Activated naive CD8-positive, alpha-beta T cell treated with anti-CD3 and anti-CD28 coated beads, Interleukin-2, amount 10 ng/mL, durations not matched to agents 7 days and 5 days (primary cell): Measurements from ENCODE around the gene ARHGAP22. TPM values are rescaled to one million over a fixed set of nuclear protein-coding genes. Genes with fewer than 3 reads are reported as not detected.

Source experiments
- ATAC-seq: fragments of 150-1000 bp; cut with Tn5 transposase; one replicate; pipeline ENCODE4 v1.10.0; 2021; ENCODE audit warnings: low read depth, moderate library complexity
- POLR2A ChIA-PET: fragments of 350-600 bp; sonication (Branson Sonifier 250); formaldehyde crosslinking; loops from one replicate; lab custom pipeline; 2021; ENCODE audit warnings: antibody characterized with exemption; lab: Charles Lee
- DNase-seq: peaks from one replicate; pipeline ENCODE4 v3.0.0; 2021
- H3K27ac Mint-ChIP-seq: one replicate; pipeline ENCODE4 v1.8.0; 2022; ENCODE audit warnings: mild to moderate bottlenecking, mixed read lengths
- H3K27me3 Mint-ChIP-seq: one replicate; pipeline ENCODE4 v1.8.0; 2022; ENCODE audit warnings: mild to moderate bottlenecking, moderate library complexity, mixed read lengths
- H3K36me3 Mint-ChIP-seq: one replicate; pipeline ENCODE4 v1.8.0; 2021; ENCODE audit warnings: mild to moderate bottlenecking, mixed read lengths
- H3K4me1 Mint-ChIP-seq: one replicate; pipeline ENCODE4 v1.8.0; 2021; ENCODE audit warnings: mixed read lengths
- H3K4me3 Mint-ChIP-seq: one replicate; pipeline ENCODE4 v1.8.0; 2022; ENCODE audit warnings: mild to moderate bottlenecking, moderate library complexity, mixed read lengths
- H3K9me3 Mint-ChIP-seq: one replicate; pipeline ENCODE4 v1.8.0; 2021; ENCODE audit warnings: mixed read lengths
- total RNA-seq, 2 experiments: library from RNA; stranded (reverse); gene quantifications; one replicate each; pipeline ENCODE4 v1.2.3, GENCODE V29; 2021

The ARHGAP22 gene
- total RNA-seq, 2 experiments from 2014 or later = 0.26 to 0.30 TPM

GRCh38 chr10:48470115-48470892, 134.6 kb downstream of the ARHGAP22 start:
- Mint-ChIP-seq H3K27ac (no peak overlapping the region), H3K4me3 (no peak overlapping the region), H3K36me3 (no peaks in the 10 kb centered on the region), H3K9me3 (no peaks in the 10 kb centered on the region), H3K4me1 (peaks cover 24% of the 10 kb centered on the region), H3K27me3 (peaks cover 21% of the 10 kb centered on the region)
- POLR2A ChIA-PET = no interaction called here
- ATAC-seq (peak; percentile 28), DNase-seq (peak; percentile 30)

DNA sequence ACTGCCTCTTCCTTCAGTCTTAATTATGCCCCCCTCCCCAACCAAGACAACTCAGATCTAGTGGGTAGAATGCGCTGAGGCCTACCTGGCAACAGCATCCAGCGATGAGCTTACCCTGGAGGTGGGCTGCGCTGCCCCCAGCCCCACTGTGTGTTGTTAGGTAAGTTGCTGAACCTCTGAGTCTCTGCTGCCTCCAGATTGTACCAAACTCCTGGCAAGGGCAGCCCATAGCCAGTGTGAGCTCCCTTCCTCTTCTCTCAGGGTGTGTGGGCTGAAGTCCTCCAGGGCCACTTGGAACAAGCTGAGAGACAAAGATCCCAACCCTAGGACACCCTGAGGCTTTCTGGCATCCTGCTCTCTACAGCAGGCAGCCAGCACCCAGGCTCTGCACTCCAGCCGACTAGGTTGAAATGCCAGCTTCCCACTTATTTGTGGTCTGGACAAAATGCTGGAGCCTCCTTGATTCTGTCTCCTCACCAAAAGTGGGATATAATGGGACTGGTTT, 135.3 kb downstream of the ARHGAP22 start:
- Mint-ChIP-seq H3K4me1 (peaks cover 24% of the 10 kb centered on the region), H3K9me3 (no peaks in the 10 kb centered on the region), H3K36me3 (no peaks in the 10 kb centered on the region), H3K27ac (no peak overlapping the region), H3K27me3 (peaks cover 14% of the 10 kb centered on the region), H3K4me3 (no peak overlapping the region)
- ATAC-seq (no peak), DNase-seq (peak; percentile 21)
- POLR2A ChIA-PET = no interaction called here

DNA sequence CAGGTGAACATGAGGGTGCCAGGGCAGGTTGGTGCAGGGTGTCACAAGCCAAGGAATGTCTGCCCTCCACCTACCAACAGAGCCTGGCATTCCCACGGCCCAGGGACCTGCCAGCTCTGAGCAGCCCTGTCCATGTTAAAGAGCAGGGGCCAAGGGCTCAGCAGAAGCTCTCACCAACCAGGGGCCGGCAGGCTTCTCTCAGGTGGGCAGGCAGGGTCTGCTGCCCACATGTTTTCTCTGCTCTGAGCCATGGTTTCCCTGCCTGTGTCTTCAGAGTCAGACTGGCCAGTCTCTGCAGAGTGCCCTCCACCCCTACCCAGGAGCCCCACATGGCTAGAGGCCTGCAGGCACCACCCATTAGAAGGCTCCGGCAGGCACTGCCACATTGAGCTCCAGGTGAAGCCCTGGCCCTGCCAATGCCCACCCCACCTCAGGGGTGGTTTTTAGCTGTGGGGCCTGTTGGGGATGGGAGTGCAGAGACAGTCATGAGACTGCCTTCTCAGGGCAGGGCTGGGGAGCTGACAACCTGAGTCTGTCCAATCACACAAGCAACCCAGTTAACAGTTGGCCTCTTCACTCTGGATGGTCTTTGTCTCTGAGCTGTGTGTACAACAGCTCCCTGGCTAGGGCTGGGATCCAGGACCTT, 135.9 kb downstream of the ARHGAP22 start:
- no peaks in the 10 kb centered on the region for H3K9me3 Mint-ChIP-seq
- peaks cover 24% of the 10 kb centered on the region for H3K4me1 Mint-ChIP-seq
- DNase-seq = peak; percentile 25
- H3K27ac Mint-ChIP-seq = no peak overlapping the region
- no peaks in the 10 kb centered on the region for H3K36me3 Mint-ChIP-seq
- no peak overlapping the region for H3K4me3 Mint-ChIP-seq
- POLR2A ChIA-PET = no interaction called here
- ATAC-seq = no peak
- H3K27me3 Mint-ChIP-seq = peaks cover 9% of the 10 kb centered on the region

DNA sequence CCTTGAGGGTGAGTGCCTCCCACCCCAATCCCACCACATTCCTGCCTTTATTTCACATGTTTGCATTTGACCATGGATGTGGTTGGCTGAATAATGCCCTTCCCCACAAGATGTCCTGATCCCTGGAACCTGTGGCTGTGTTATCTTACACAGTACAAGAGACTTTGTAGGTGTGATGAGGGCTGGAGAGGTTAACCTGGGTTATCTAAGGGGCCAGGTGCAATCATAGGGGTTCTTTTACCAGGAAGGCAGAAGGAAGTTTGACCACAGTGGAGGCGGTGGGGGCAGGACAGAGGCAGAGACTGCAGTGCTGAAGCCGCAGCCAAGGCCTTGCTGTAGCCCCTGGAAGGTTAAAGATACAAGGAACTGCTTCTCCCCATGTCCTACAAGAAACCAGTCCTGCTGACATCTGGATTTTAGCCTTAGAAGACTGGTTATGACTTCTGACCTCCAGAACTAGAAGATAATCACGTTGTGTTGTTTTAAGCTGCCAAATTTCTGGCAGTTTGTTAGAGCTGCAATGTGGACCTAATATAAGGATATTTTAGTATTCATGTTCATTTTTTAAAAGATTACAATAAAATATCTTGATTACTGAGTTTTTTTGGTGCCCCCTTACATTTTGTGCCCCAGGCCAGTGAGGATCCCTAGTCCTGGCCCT, 136.6 kb downstream of the ARHGAP22 start:
- Mint-ChIP-seq H3K36me3 (no peaks in the 10 kb centered on the region), H3K27ac (peak overlapping the region; percentile 36), H3K4me3 (peak overlapping the region; percentile 39), H3K27me3 (peaks cover 4% of the 10 kb centered on the region), H3K9me3 (no peaks in the 10 kb centered on the region), H3K4me1 (peaks cover 24% of the 10 kb centered on the region)
- POLR2A ChIA-PET = no interaction called here
- ATAC-seq (peak; percentile 55), DNase-seq (peak; percentile 31)

DNA sequence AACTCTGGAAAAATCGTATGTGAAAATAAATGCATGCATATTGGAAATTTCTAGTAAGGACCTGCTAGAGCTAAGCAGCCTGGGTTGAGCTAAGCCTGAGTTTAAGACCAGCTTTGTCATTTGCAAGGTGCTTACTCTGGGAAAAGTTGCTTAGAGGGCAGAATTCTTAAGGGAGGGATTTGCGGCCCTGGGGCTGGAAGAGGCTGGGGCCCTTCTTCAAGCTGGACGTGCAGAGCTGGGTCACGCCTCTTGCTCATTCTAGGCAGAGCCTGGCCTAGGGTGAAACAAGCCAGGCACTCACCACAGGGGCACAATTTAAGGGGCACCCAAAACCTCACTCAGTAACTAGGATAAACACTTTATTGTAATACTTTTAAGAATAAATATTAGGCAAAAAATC, 137.2 kb downstream of the ARHGAP22 start:
- H3K4me1 Mint-ChIP-seq = peaks cover 24% of the 10 kb centered on the region
- ATAC-seq (no peak), DNase-seq (peak; percentile 10)
- H3K9me3 Mint-ChIP-seq = no peaks in the 10 kb centered on the region
- POLR2A ChIA-PET = no interaction called here
- H3K4me3 Mint-ChIP-seq = no peak overlapping the region
- peaks cover 2% of the 10 kb centered on the region for H3K27me3 Mint-ChIP-seq
- no peak overlapping the region for H3K27ac Mint-ChIP-seq
- no peaks in the 10 kb centered on the region for H3K36me3 Mint-ChIP-seq

DNA sequence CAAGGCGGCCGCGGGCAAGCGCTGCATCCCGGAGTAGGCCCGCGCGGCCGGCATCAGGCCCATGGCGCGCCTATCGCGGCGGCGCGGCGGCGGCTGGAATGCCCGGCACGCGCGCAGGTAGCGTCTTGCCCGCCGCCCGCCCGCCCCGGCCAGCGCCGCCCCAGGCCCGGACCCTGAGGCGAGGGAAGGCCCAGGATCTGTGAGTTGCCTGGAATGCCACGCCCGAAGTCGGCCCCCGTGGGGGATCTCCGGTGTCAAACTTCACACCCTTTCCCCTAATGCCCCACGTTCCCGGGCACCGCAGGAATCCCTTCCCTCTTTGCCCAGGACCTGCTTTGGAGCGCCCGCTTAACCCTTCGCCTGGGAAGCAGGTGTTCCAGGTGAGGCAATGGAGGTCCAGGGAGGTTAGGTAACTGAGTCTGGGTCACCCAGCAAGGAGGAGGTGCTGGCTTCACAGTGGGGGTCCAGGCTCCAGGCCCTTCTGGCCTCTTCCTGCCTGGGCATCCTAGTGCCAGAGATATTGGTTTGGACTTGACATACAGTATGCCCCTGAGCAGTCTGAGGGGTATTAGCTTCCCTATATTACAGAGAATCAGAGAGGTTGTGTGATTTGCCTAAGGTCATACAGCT, 138.1 kb downstream of the ARHGAP22 start:
- Mint-ChIP-seq H3K27me3 (peaks cover 2% of the 10 kb centered on the region), H3K4me3 (no peak overlapping the region), H3K4me1 (peaks cover 22% of the 10 kb centered on the region), H3K27ac (no peak overlapping the region), H3K9me3 (no peaks in the 10 kb centered on the region), H3K36me3 (no peaks in the 10 kb centered on the region)
- no peak for ATAC-seq
- peak; percentile 17 for DNase-seq
- POLR2A ChIA-PET = no interaction called here

DNA sequence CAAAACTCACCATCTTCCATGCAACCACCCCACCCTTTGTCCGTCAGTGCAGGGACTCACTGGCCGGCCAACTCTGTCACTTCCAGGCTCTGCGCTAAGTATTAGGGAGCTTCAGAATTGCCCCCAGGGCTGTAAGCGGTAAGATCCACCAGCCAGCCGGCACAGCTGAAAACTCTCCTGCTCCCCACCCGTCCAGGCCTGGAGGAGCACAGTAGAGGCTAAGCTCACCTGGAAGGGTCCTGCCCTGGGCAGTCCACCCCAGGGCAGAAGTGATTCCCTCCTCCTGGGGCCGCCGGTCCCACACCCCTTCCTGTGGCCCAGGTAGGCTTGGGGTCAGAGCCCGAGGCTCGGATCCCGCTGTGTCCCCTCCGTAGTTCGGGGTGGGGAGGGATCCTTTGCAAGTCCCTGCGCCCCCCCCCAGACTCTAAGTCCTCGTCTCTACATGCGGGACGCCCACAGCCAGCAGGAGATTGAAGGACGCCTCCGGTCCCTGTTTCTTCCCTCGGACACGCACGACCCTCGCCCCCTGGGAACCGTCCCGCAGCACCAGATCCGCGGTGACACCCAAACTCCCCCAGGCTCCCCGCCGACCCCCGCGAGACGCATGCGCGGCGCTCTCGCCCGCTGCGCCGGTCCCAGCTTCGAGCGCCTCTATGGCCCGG, 138.9 kb downstream of the ARHGAP22 start:
- peak; percentile 20 for DNase-seq

DNA sequence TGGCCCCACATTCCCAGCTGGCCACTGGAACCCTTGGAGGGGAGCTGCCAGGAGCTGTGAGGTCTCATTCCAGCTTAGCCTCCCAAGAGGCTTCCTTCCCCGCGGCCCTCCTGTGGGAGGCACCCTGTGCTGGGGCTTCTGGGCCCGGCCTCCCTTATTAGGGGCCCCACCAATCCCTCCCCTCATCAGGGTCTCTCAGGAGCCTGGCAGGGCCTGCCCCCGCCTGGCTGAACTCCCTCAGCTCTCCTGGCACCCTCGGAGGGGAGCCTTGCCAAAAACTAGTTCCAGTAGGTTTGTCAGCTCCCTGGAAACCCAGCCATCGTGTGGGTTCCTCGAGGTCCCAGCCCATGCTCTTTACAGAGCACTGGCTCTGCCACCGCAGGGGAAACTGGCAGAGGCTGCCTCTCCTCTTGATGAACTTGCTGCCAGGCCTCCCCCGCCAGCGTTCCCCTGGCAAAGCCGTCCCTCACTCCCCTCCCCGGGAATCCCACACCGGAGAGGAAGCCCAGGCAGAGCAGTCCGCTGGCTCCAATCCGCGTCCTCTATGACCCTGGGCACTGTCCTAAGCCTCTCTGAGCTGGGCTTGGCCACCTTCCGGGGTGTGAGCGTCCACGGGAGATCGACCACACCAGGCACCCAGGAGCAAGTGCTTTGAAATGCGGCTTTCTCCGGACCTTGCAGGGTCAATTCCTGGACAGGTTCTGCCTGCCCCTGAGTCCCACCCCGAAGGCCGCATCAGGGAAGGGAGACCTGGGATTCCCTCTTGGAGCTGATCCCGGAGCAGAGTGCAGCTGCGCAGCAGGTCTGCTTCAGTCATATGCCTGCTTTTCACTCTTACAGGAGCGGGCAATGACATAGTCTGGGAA, 139.8 kb downstream of the ARHGAP22 start:
- Mint-ChIP-seq H3K36me3 (no peaks in the 10 kb centered on the region), H3K4me3 (no peak overlapping the region)
- peak; percentile 21 for DNase-seq

More for the DNA sequence above, 138.9 kb downstream of the ARHGAP22 start:
- H3K9me3 Mint-ChIP-seq = no peaks in the 10 kb centered on the region
- H3K27ac Mint-ChIP-seq = no peak overlapping the region
- POLR2A ChIA-PET = no interaction called here
- peaks cover 20% of the 10 kb centered on the region for H3K4me1 Mint-ChIP-seq
- H3K27me3 Mint-ChIP-seq = peaks cover 2% of the 10 kb centered on the region
- no peaks in the 10 kb centered on the region for H3K36me3 Mint-ChIP-seq
- H3K4me3 Mint-ChIP-seq = no peak overlapping the region
- no peak for ATAC-seq

DNA sequence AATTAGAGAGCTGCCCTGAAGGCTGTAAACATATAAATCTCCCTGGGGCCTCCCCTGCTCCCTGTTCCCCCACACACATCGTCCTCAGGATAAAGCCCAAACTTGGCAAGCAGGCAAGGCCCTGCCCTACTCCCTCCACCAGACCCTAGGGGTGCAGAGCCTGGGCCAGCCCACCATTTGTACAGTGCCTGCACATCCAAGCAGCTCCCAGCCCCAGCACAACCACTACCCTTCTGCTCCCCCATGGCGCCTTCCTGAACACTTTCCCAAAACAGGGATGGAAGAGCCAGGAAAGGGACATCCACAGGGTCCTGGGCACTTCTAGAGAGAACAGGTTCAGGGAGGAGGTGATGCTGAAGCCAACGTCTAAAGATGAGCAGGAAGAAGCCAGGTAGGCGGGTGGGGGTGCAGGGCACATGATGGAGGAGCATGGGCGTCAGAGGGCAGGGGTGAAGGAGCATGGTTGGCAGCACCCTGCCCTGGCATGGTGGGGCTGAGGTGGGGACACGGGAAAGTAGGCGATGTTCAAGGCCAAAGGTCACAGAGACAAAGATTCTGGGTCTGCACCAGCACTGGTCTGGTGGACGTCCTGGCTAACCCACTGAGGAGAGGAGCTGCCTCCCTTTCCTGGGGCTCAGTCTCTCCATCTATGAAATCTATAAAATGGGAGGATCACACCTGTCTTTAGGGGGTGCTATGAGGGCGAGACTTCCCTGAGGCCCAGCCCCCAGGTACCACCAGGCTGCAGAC, 140.6 kb downstream of the ARHGAP22 start:
- peak overlapping the region; percentile 38 for H3K27ac Mint-ChIP-seq
- no peak overlapping the region for H3K4me3 Mint-ChIP-seq
- no peak for ATAC-seq
- peaks cover 2% of the 10 kb centered on the region for H3K27me3 Mint-ChIP-seq
- H3K4me1 Mint-ChIP-seq = peaks cover 12% of the 10 kb centered on the region
- H3K9me3 Mint-ChIP-seq = no peaks in the 10 kb centered on the region
- POLR2A ChIA-PET = no interaction called here
- peak; percentile 23 for DNase-seq
- H3K36me3 Mint-ChIP-seq = no peaks in the 10 kb centered on the region

More for the DNA sequence above, 139.8 kb downstream of the ARHGAP22 start:
- Mint-ChIP-seq H3K9me3 (no peaks in the 10 kb centered on the region), H3K27me3 (peaks cover 2% of the 10 kb centered on the region), H3K27ac (no peak overlapping the region), H3K4me1 (peaks cover 20% of the 10 kb centered on the region)
- ATAC-seq = no peak
- POLR2A ChIA-PET = no interaction called here

DNA sequence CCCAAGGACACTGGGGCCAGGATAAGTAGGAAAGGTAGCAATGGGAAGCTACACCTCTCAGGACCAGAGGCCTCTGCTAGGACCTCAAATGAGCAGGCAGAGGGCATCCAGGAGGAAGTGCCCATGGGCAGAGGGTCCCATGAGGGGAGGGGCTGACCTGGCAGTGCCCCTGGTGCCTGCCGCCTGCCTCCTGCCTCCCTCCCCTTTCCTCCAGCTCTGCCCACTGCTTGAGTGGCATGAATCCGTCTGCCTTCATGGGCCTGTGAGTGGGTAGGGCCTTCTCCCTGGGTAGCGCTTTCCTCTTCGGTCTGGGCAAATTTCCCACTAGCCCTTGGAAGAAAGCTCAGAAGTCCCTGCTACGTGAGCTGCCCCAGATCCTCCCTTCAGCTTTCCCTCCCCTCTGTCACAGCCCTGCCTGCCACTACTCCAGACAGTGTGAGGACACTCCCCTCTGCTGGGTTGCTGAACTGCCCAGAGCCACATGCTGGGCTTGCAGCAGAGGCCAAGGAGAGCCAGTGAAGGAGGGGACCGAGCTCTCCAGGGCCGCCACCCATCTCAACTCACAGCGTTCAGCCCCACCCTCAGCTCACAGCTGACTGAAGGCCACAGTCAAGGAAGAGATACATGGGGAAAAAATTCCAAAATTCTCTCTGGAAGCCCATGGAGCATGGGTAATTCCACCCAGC, 141.4 kb downstream of the ARHGAP22 start:
- DNase-seq (no peak), ATAC-seq (no peak)
- Mint-ChIP-seq H3K27ac (no peak overlapping the region), H3K9me3 (no peaks in the 10 kb centered on the region), H3K36me3 (no peaks in the 10 kb centered on the region), H3K4me1 (peaks cover 12% of the 10 kb centered on the region), H3K4me3 (no peak overlapping the region), H3K27me3 (peaks cover 2% of the 10 kb centered on the region)
- POLR2A ChIA-PET = no interaction called here

GRCh38 chr10:48462482-48463020, 142.3 kb downstream of the ARHGAP22 start:
- Mint-ChIP-seq H3K27ac (no peak overlapping the region), H3K27me3 (peaks cover 2% of the 10 kb centered on the region), H3K4me3 (no peak overlapping the region), H3K9me3 (no peaks in the 10 kb centered on the region), H3K4me1 (peaks cover 3% of the 10 kb centered on the region), H3K36me3 (no peaks in the 10 kb centered on the region)
- no peak for ATAC-seq
- DNase-seq = peak; percentile 21
- POLR2A ChIA-PET = interaction anchor here (0.6 kb wide), 1 partner anchor 1148 kb away, joined by 3 read pairs; no protein-coding TSS in a partner anchor
